WTC11 (cell line): ENCODE measurements around the gene TBC1D24.

Source experiments
- ATF3 ChIP-seq: sonication (generic); formaldehyde crosslinking; conservative IDR thresholded peaks from 2 replicates; pipeline ENCODE4 v1.8.1; 2022; ENCODE audit warnings: mild to moderate bottlenecking, missing genetic modification reagents
- JUN ChIP-seq: sonication (generic); formaldehyde crosslinking; IDR thresholded peaks from 2 replicates; pipeline ENCODE4 v1.8.0; 2023; ENCODE audit warnings: mild to moderate bottlenecking, missing genetic modification reagents
- TF ChIP-seq, protein P1 (sequence below): fragments of 200-600 bp; IDR thresholded peaks from 2 replicates; pipeline ENCODE4 v1.8.0; 2022; ENCODE audit warnings: antibody characterized with exemption

- no peak for TF ChIP-seq ATF3 (CRISPR knock-in tag)
- TF ChIP-seq JUN (CRISPR knock-in tag) = no peak
- TF ChIP-seq, protein P1, sequence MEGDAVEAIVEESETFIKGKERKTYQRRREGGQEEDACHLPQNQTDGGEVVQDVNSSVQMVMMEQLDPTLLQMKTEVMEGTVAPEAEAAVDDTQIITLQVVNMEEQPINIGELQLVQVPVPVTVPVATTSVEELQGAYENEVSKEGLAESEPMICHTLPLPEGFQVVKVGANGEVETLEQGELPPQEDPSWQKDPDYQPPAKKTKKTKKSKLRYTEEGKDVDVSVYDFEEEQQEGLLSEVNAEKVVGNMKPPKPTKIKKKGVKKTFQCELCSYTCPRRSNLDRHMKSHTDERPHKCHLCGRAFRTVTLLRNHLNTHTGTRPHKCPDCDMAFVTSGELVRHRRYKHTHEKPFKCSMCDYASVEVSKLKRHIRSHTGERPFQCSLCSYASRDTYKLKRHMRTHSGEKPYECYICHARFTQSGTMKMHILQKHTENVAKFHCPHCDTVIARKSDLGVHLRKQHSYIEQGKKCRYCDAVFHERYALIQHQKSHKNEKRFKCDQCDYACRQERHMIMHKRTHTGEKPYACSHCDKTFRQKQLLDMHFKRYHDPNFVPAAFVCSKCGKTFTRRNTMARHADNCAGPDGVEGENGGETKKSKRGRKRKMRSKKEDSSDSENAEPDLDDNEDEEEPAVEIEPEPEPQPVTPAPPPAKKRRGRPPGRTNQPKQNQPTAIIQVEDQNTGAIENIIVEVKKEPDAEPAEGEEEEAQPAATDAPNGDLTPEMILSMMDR = no peak
Observed at GRCh38 chr16:2529961-2530628, 55.2 kb downstream of the TBC1D24 start.
